Kidney glomerular epithelial cell (primary cell): ENCODE results near the gene RIN3.

Experiments
- DNase-seq: peaks from one replicate; lab custom pipeline; 2025; lab: John Stamatoyannopoulos, UW

The RIN3 gene

DNA sequence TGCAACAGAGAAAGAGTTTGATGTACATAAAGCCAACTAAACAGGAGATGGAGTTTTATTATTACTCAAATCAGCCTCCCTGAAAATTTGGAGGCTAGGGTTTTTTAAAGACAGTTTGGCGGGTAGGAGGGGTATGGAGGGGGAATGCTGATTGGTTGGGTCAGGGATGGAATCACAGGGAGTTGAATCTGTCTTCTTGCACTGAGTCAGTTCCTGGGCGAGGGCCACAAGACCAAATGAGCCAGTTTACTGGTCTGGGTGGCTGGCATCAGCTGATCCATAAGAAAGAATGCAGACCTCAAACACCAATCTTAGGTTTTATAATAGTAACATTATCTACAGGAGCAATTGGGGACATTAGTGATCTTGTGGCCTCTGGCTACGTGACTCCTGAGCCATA is 64.9 kb downstream of the RIN3 start:
- DNase-seq = no peak

- no peak for DNase-seq
Measured at GRCh38 chr14:92579244-92579936, 65.8 kb downstream of the RIN3 start.

GRCh38 chr14:92581206-92581605 is 67.6 kb downstream of the RIN3 start:
- DNase-seq = no peak

DNA sequence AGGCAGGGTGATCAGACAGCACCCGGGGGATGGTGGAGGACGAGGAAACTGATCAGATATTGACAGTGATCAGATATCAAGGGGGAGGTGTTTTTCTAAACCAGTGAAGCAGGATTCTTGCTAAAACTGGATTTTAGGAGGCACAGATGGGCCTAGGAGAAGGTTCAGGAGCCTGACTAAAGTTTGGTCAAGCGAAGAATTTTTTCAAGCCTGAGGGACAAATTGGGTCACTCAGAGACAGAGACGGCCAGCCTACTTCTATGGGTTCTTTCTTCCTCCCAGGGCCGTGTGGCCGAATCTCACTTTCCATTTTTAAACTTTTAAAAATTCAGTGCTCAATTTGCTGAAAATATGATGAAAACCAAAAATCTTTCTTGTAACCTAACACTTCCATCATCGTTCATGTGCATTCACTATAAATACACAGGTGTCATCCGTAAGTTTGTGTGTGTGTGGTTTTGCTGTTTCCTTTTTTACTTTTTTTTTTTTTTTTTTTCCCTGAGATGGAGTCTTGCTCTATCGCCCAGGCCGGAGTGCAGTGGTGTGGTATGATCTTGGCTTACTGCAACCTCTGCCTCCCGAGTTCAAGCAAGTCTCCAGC is 68.5 kb downstream of the RIN3 start:
- DNase-seq = no peak

GRCh38 chr14:92582706-92583452 is 69.3 kb downstream of the RIN3 start:
- no peak for DNase-seq

GRCh38 chr14:92584220-92584619 is 70.6 kb downstream of the RIN3 start:
- no peak for DNase-seq

DNA sequence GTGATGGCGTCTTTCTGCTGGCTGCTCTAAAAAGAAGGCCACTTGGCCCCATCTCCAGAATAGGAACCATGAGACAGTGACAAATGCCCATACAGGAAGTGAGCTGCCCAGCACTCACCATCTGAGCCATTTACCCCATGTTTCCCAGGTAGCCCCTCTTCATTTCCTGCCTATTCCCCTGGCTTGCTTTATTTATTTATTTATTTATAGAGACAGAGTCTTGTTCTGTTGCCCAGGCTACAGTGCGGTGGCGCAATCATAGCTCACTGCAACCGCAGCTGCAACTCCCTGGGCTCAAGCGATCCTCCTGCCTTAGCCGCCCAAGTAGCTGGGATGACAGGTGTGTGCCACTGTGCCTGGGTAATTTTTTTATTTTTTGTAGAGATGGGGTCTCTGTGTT is 71.2 kb downstream of the RIN3 start:
- no peak for DNase-seq

DNA sequence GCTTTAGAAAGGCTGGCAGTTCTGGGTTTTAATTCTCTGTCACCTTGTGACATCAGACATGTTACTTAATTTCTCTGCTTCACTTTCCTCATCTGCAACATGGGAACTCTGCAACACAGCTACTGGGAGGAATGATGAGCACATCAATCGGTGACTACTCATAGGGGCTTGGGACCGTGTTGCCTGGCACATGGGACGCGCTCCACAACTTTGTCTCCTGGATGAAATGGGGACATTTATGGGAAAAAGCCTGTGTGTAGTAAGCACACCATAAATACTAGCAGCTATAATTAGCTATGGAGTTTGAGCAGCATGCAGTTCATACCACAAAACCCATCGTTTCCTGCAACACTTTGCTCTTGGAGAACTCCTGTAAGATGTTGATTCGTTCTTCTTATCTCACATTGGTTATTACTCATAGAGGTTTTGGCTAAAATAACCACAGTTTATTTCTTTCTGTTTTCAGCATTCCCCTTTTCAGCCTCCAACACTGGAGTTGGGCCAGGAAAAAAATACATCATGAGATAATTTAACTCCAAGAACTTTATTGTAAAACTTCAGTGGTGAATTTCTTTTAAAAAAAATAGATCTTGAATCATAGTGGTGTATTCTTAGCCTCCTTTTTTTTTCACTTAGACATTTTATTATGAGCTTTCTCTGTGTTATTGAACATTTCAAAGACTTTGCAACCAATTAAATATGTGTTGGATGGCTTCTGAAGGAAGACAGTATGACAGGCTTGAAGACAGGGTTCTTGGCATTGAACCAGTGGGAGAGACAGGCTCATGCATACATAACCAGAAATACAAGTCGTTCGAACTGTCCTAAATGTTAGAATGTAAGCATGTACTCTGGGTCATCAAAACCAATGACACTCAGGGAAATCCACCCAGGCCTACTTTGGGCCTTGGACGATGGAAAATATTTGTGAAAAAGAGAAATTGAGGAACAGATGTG is 72.7 kb downstream of the RIN3 start:
- peak; percentile 39 for DNase-seq

DNA sequence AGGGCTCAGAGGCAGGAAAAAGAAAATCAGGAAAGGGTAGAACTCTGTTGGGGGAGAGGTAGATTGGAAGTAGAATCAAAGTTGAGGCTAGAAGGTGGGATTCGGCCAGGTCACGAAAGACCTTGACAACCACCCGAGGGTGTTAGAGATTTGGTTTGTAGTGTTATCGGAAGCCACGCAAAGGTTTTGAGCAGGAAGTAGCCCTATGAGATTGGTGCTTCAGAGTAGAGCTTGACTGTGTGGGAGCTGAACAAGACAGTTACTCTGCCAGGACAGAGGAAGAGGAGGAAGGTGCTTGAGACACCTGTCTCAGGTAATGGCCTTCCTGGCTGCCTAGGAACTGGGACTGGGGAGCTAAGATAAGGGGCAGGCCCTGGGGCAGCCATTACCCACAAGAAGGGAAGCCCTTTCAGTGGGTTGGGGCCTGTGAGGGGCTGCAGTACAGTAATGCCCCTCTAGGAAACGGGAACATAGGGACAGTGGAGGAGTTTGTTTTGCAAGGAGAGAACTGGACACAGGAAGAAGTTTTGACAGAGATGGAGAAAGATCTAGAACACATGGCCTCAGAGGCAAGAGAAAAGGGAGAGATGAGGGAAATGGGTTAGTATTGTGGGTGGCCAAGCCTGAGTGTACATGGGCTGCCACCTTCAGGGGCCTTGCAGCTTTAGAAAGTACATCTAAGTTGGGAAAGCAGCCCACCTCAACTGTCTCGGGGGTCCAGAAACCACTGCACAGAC is 73.5 kb downstream of the RIN3 start:
- no peak for DNase-seq

GRCh38 chr14:92587700-92588085 is 74.1 kb downstream of the RIN3 start:
- no peak for DNase-seq

- DNase-seq = no peak
Measured at GRCh38 chr14:92589213-92589852, 75.8 kb downstream of the RIN3 start.

DNA sequence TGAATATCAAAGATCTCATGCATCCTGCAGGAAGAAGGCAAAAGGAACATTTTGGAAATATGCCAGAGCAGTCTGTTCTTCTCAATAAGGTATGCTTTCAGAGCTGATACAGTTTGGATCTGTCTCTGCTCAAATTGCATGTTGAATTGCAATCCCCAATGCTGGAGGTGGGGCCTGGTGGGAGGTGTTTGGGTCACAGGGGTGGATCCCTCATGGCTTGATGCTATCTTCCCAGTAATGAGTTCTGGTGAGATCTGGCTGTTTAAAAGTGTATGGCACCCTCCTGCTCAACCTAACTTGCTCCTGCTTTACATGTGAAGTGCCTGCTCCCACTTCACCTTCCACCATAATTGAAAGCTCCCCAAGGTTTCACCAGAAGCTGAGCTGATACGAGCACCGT is 76.6 kb downstream of the RIN3 start:
- DNase-seq = no peak

GRCh38 chr14:92590941-92591340 is 77.4 kb downstream of the RIN3 start:
- no peak for DNase-seq

- DNase-seq = no peak
Measured at GRCh38 chr14:92591346-92591745, 77.8 kb downstream of the RIN3 start.

DNA sequence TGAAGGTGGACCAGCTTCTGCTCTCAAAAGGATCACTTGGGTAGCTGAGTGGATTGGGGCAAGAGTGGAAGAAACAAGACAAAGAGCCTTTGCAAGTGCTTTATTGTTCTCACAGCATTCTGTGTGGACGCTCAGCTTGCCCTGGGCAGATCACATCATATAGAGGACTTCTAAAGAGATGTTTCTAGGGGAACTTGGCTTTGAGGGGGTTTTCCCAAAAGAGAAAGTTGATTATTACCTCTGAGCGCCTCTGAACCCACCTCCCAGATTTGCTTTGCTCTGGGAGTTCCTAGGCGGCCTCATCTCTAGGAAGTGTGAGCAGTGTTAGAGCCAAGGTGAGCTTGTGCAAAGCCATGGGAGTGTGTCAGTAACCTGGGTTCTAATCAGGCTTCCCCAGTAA is 81.7 kb downstream of the RIN3 start:
- no peak for DNase-seq

- DNase-seq = no peak
Measured at GRCh38 chr14:92596331-92596907, 82.8 kb downstream of the RIN3 start.

DNA sequence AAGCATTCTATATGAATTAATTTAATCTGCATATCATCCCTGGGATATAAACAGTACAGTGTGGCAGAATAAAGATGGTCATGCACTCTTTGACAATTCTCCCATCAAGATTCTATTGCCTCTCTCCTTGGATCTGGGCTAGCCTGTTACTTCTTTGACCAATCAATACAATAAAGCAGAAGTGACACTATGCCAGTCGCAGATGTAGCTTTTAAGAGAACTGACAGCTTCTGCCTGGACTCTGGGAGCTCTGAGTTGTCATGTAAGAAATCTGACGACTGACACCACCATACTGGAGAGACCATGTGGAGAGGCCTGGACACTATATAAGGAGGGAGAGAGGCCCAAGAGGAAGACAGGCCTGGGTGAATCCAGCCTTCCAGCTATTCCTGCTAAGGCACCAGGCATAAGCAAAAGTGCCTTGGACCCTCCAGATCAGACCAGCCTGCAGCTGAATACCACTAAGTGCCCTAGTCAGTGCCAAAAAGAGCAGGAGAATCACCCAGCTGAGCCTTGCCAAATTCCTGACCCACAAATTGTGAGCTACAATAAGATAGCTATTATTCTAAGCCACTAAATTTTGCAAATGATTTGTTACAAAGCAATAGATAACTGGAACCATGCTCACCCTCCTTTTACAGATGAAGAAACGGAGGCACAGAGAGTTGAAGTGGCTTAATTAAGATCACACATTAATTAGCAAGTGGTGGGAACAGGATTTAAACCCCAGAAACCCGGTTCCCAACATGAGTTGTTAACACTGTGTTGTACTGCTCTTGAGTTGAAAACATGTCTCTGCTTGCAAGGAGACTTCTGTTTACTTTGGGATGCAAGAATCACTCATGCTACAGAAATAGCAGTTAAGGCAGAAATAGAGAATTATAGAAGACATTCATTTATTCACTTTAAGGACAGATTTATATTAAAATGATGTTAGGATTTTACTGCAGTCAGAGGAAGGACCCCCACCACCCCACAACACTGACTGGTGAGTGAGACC is 84.6 kb downstream of the RIN3 start:
- no peak for DNase-seq

DNA sequence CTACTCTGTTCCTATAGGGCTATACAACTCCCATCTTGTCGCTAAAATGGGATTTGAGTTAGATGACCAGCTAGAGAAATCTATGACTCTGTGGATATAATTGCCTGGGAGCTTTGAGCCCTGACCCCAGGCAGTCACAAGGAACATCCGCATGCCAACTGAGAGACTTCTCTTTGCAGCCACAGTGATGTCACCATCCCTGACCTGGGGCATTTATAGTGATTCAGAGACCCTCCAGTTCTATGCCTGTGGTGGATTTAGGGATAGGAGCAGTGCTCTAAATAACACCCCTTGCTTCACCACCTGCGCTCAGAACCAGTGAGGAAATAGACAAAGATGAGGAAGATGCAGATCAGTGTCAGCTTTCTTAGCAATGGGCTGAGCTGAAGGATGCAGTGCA is 86.2 kb downstream of the RIN3 start:
- no peak for DNase-seq

DNA sequence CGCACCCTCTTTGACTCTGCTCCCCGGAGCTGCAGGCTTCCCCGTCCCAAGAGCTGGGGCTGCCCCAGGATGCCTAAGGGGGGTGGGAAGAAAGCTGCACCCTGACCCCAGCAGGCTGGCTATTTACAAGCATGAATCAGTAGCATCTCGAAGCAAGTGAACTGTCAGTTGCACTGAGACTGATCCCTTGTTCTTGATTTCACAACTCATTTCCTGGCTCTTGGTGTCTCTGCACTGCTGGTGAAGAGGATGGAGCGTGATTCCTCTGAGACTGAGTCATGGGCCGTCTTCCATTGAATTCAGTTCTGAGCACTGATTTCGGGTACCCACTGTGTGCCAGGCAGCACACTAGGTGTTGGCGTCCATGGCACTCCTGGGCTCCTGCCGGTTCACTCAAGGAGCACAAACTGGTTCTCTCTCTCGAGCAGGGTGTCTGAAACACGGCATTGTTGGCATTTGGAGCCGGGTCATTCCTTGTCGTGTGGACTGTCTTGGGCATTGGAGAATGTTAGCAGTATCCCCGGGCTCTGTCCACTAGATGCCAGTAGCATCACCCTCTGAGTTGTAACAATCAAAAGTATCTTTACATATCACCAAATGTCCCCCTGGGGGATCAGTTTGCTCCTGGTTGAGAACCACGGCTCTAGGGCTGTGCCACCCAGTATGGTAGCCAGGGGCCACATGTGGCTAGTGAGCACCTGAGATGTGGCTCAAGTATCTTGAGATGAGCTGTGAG is 86.9 kb downstream of the RIN3 start:
- DNase-seq = peak; percentile 12
